ENCODE results near the gene IDH2. TPM values are rescaled to one million over a fixed set of nuclear protein-coding genes. Genes with fewer than 3 reads are reported as not detected.
"Not testable (repeated sequence)": the region's sequence is repeated elsewhere in the genome, so short reads cannot be mapped to it uniquely, and the experiment has no call there.

Gene IDH2
- total RNA-seq, 2 donors from 2014 or later: 110 to 185 TPM

GRCh38 chr15:90074023-90074422, 28.2 kb downstream of the IDH2 start:
- intact Hi-C loops (cut with DNase I, micrococcal nuclease): loop anchor here in 1 of 2 donors (10.0 kb wide), 1 partner anchor 179 kb away; the partner anchor contains the start of gene AP3S2
- no peak for DNase-seq
- no peak for ATAC-seq

GRCh38 chr15:90072978-90073640, 29.2 kb downstream of the IDH2 start:
- ATAC-seq (no peak), DNase-seq (no peak)
- intact Hi-C loops (cut with DNase I, micrococcal nuclease): loop anchor here in 1 of 2 donors (10.0 kb wide), 1 partner anchor 178 kb away; the partner anchor contains the start of gene AP3S2

GRCh38 chr15:90071220-90071807, 31.0 kb downstream of the IDH2 start:
- intact Hi-C loops (cut with DNase I, micrococcal nuclease): loop anchor here in 1 of 2 donors (10.0 kb wide), 1 partner anchor 177 kb away; the partner anchor contains the start of gene AP3S2
- peak; percentile 74 for ATAC-seq
- peak; percentile 83 to 93 for DNase-seq

GRCh38 chr15:90070623-90071022, 31.6 kb downstream of the IDH2 start:
- intact Hi-C loops (cut with DNase I, micrococcal nuclease): loop anchor here in 1 of 2 donors (10.0 kb wide), 1 partner anchor 176 kb away; the partner anchor contains the start of gene AP3S2
- not testable (repeated sequence) for DNase-seq, ATAC-seq

- ATAC-seq: no peak
- intact Hi-C loops (cut with DNase I, micrococcal nuclease): no loop called here
Observed at GRCh38 chr15:90067953-90068606, 34.2 kb downstream of the IDH2 start.

GRCh38 chr15:90067181-90067952, 34.9 kb downstream of the IDH2 start:
- intact Hi-C loops (cut with DNase I, micrococcal nuclease): no loop called here
- DNase-seq: no peak
- no peak for ATAC-seq

More at GRCh38 chr15:90067953-90068606, 34.2 kb downstream of the IDH2 start:
- no peak for DNase-seq

- no peak for DNase-seq
- no peak for ATAC-seq
- intact Hi-C loops (cut with DNase I, micrococcal nuclease): no loop called here
Observed at GRCh38 chr15:90065682-90066049, 36.6 kb downstream of the IDH2 start.

- intact Hi-C loops (cut with DNase I, micrococcal nuclease): no loop called here
- DNase-seq (peak in 1 of 2 donors; percentile 59), ATAC-seq (no peak)
Observed at GRCh38 chr15:90064911-90065681, 37.2 kb downstream of the IDH2 start.

GRCh38 chr15:90063770-90064247, 38.5 kb downstream of the IDH2 start:
- ATAC-seq (no peak), DNase-seq (no peak)
- intact Hi-C loops (cut with DNase I, micrococcal nuclease): no loop called here

- intact Hi-C loops (cut with DNase I, micrococcal nuclease): no loop called here
- DNase-seq (no peak), ATAC-seq (no peak)
Observed at GRCh38 chr15:90062973-90063769, 39.1 kb downstream of the IDH2 start.

- peak; percentile 80 for ATAC-seq
- intact Hi-C loops (cut with DNase I, micrococcal nuclease): no loop called here
- DNase-seq: peak; percentile 87 to 93
Observed at GRCh38 chr15:90062462-90062932, 39.8 kb downstream of the IDH2 start.

GRCh38 chr15:90062023-90062442, 40.2 kb downstream of the IDH2 start:
- ATAC-seq: peak; percentile 63
- peak; percentile 88 to 91 for DNase-seq

GRCh38 chr15:90060797-90061196, 41.5 kb downstream of the IDH2 start:
- intact Hi-C loops (cut with DNase I, micrococcal nuclease): no loop called here
- ATAC-seq: no peak
- no peak for DNase-seq

More at GRCh38 chr15:90062023-90062442, 40.2 kb downstream of the IDH2 start:
- intact Hi-C loops (cut with DNase I, micrococcal nuclease): no loop called here

GRCh38 chr15:90059208-90059985, 42.9 kb downstream of the IDH2 start:
- ATAC-seq (peak; percentile 57), DNase-seq (peak; percentile 85 to 88)
- intact Hi-C loops (cut with DNase I, micrococcal nuclease): no loop called here

GRCh38 chr15:90058775-90059174, 43.5 kb downstream of the IDH2 start:
- no peak for DNase-seq
- ATAC-seq: no peak
- intact Hi-C loops (cut with DNase I, micrococcal nuclease): no loop called here

- no peak for ATAC-seq
- intact Hi-C loops (cut with DNase I, micrococcal nuclease): no loop called here
Observed at GRCh38 chr15:90058308-90058707, 44.0 kb downstream of the IDH2 start.

More at GRCh38 chr15:90058308-90058707, 44.0 kb downstream of the IDH2 start:
- DNase-seq: no peak

All from left colon (tissue), 2 donors.